Dermis blood vessel endothelial cell (primary cell): ENCODE results near the gene FADS1. TPM values are rescaled to one million over a fixed set of nuclear protein-coding genes. Genes with fewer than 3 reads are reported as not detected.
A peak's percentile ranks its signal among the peaks of the same experiment; 100 is the strongest.

Experiments
- DNase-seq: peaks from one replicate; pipeline ENCODE4 v3.0.0; 2010
- total RNA-seq: library from RNA; depleted of rRNA; stranded (reverse); fragments of >200 nt; gene quantifications from 2 replicates; pipeline ENCODE4 v1.2.3, GENCODE V29; 2014

The FADS1 gene
- total RNA-seq, 1 donor from 2014 or later, result 34.9 TPM

DNA sequence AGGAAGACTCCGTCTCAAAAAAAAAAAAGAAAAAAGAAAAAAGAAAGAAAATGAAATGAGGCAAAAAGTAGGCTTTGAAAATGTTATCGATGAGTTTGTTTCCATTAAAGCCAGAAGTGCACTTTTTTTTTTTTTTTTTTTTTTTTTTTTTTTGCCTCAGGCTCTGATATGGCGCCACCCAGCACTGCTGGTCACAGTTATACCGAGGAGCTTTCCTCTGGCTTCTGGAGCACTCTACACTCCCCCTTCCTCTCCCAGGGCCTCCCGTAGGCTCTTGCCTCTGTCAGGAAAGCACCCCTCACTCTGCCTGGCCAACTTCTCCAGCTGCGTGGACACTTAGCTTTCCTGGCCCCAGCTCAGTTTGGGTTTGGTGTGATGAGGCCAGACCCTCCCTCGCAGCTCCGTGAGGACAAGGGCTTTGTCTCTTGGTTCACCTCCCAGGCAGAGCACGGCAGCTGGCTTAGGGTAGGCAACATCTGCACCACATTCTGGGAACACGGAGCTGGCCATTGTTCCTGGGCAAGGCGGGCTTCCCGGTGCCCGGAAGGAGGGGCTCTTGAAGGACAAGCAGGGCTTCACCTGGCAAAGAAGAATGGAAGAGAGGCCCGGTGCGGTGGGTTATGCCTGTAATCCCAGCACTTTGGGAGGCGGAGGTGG, 28.2 kb upstream of the FADS1 start:
- DNase-seq, result no peak

DNA sequence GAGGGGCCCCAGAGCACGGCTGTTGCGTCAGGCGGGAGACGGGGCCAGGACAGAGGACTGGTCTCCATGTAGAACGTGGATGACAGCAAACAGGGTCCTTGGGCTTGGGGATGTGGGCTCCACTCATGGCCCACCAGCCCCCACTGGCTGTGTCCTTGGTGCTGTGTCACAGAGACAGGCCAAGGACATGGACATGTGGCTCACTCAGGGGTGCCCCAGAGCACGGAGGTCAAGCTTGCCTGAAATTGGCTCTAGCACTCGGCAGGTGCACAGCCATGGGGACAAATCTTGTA, 25.7 kb upstream of the FADS1 start:
- no peak for DNase-seq

- DNase-seq, result no peak
Measured at GRCh38 chr11:61841636-61842527, 25.1 kb upstream of the FADS1 start.

DNA sequence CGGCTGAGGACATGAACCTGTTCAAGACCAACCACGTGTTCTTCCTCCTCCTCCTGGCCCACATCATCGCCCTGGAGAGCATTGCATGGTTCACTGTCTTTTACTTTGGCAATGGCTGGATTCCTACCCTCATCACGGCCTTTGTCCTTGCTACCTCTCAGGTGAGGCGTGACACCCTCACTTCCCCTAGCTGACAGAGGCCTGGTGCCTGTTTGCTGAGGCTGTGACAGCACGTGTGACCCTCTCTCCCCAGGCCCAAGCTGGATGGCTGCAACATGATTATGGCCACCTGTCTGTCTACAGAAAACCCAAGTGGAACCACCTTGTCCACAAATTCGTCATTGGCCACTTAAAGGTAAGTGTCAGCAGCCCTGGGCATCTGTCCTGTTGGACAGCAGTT, 23.6 kb upstream of the FADS1 start:
- DNase-seq, result no peak

DNA sequence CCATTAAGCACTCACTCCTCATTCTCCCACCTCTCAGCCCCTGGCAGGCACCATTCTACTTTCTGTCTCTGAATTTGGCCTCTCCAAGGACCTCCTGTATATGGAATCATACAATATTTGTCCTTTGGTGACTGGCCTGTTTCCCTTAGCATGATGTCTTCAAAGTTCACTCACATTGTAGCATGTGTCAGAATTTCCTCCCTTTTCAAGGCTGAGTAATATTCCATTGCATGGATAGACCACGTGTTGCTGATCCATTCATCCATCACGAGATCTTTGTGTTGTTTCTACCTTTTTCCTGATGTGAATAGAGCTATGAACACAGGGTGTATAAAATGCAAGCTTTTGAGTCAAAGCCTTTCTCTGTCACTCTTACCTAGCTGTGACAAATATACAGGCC, 22.9 kb upstream of the FADS1 start:
- DNase-seq, result no peak

- no peak for DNase-seq
Measured at GRCh38 chr11:61838921-61839320, 22.1 kb upstream of the FADS1 start.

GRCh38 chr11:61838501-61838900, 21.7 kb upstream of the FADS1 start:
- no peak for DNase-seq

GRCh38 chr11:61837411-61838005, 20.7 kb upstream of the FADS1 start:
- no peak for DNase-seq

GRCh38 chr11:61836193-61836592, 19.4 kb upstream of the FADS1 start:
- DNase-seq, result no peak

GRCh38 chr11:61834278-61835048, 17.7 kb upstream of the FADS1 start:
- DNase-seq, result peak; percentile 86

DNA sequence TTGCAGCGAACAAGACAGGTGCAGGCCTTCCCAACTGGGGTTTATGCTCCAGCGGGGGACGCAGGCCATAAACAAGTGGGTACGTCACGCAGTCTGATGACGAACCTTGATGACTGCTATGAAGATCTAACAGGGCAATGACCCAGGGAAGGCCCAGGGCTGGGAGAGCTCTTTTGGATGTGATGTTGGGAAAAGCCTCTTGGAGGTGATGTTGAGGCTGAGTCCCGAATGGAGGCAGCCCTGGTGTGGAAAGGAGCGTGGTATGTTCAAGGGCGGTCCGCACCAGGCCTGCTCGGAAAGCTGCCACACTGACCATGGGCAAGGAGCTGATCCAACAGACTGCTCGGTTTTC, 17.1 kb upstream of the FADS1 start:
- DNase-seq, result no peak

DNA sequence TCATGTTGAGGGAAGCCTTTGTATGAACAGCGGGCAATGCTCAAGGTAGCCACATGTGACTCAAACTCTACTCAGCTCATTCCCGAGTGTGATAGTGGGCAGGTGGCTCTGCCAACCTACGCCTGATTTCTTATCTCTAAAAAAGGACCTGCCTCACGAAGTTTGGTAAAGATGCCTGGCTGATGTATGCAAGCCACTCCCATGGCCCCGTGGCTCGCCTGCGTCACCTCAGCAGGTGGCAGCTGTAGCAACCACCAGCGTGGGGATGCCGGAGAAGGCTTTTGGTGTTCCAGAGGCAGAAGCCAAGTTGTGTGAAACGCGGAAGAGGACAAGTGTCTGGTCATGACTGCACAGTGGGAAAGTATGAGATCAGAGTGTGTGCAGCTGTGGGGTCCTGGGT, 16.7 kb upstream of the FADS1 start:
- no peak for DNase-seq

DNA sequence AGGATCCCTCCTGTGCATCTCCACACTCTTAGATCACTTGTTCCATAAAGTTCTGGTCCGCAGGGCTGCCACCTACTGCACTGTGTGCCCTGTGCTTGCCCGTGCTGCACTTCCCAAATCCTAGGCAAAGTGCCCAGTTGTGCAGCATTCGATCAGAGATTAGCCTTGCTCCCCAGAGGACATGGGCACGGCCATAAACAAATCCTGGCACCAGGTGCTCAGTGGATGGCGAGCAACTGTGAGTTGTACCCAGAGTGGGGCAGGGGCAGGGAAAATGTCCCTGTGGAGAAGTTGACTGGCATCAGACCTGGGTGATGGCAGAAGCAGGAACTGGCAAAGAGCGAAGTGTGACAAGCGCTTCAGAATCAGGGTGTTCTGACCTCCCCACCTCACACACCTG, 16.0 kb upstream of the FADS1 start:
- no peak for DNase-seq

GRCh38 chr11:61832207-61832606, 15.4 kb upstream of the FADS1 start:
- no peak for DNase-seq

GRCh38 chr11:61830237-61831105, 13.7 kb upstream of the FADS1 start:
- DNase-seq, result no peak

DNA sequence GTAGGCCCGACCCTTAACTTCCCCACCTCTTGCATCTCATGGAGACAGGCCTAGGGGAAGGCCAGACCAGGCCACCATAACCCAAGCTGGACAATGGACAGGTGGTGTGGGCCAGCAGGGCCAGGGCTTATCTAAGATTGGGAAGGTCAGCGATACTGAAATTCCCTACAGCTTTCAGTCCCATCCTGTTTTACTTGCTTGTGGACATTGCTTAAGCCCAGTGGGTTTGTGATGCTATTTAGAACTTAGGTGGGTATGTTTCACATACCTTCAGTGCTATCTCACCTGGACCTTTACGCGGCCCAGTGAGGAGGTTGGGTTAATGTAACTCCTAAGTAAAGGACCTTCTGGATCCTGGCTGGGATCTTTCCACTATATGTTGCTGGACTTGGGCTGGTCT, 13.0 kb upstream of the FADS1 start:
- DNase-seq, result no peak

GRCh38 chr11:61828629-61829407, 12.0 kb upstream of the FADS1 start:
- peak; percentile 60 for DNase-seq

- DNase-seq, result no peak
Measured at GRCh38 chr11:61828379-61828628, 11.5 kb upstream of the FADS1 start.

DNA sequence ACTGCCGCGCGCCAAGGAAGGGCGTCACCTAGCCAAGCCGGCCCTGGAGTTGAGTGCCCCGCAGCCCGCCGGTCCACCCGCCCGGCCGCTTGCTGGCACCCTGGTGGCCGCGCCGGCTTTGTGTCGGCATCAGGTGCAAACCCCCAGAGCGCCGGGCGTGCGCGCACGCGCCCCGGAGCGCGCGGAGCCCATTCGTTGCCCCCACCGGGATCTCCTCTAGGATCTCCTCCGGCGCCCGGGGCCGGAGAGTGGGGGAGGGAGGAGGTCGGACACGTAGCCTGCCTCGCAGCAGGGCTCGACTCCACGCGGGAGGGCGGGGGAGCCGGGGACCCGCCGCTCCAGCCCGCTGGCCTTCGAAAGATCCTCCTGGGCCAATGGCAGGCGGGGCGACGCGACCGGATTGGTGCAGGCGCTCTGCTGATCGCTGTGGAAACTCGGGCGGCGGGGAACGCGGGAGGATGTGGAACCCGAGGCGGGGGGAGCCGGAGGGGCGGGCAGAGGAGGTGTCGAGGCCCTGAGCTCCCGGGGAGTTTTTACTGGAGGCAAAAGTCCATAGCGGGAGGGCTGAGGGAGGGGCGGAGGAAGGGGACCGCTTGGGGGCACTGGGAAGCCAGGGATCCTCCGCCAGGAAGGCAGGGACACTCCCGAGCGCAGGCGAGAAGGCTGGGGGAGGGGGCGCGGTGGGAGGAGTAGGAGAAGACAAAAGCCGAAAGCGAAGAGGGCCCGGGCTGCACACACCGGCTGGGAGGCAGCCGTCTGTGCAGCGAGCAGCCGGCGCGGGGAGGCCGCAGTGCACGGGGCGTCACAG, 11.0 kb upstream of the FADS1 start, which contains the start of gene FADS2:
Gene FADS2 (plus strand): TSS at position 730 of the 808 bp plus-strand sequence. CDS start 91 bp downstream, outside the sequence.
- DNase-seq, result peak; percentile 93

DNA sequence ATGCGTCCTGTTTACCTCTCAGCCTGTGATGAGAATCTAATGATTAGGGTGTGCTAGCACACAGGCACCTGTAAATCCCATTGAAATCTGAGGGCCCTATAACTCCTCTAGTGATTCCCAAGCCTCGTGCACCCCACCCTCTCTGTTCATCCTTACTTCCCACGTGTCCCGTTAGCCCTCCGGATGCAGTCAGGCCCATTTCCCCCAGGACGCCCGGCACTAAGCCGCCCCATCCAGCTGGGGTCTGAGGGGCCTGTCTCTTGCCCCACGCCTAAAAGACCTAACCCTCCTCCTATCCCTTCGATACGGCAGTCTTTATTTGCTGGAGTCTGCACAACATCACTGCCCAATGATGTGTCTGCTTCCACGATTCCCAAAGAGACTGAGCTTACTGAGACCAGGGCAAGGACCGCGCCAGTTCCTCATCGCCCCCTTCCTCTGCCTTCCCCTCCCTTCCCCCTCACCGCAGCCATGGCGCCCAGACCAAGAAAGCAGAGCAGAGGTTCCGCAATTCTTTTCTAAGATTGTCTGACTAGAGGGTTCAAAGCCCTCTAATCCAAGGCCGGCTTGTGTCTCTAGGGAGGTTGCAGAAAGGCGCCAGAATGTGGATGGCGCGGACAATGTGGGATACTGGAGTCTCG, 10.2 kb upstream of the FADS1 start:
- DNase-seq, result no peak
